Measurements from ENCODE around the gene FNDC5. TPM values are rescaled to one million over a fixed set of nuclear protein-coding genes. Genes with fewer than 3 reads are reported as not detected.

Gene FNDC5
- total RNA-seq, 1 experiment from 2014 or later, result 4.5 TPM

GRCh38 chr1:32887623-32888022, 16.9 kb upstream of the FNDC5 start:
- H2BK15ac ChIP-seq (ENCODE audit: low read depth, low read length), result no peak overlapping the region
- no peak overlapping the region for H4K91ac ChIP-seq (ENCODE audit: insufficient read length, low read depth, low read length)
- peaks cover 0 to 5% (median 0%) of the 10 kb centered on the region in 3 experiments; a peak in 1 of 7 replicates for H3K36me3 Mint-ChIP-seq (ENCODE audit: insufficient read depth in 1 of 3, low read depth in 3 of 3)
- no peak overlapping the region for H2AK5ac ChIP-seq (ENCODE audit: insufficient read length, low read length)
- H4K8ac ChIP-seq (replicated peaks; ENCODE audit: insufficient read length, low read depth, low read length), result no peak overlapping the region
- no peak overlapping the region for H3K18ac ChIP-seq (ENCODE audit: insufficient read length, low read depth, low read length)
- no peak overlapping the region for H3T11ph ChIP-seq (ENCODE audit: low read length)
- no peak for TF ChIP-seq CTCF (conservative IDR thresholded peaks at IDR 0.05)
- no peak overlapping the region for H3K14ac ChIP-seq (ENCODE audit: insufficient read depth, low read length)
- H3K4ac ChIP-seq (ENCODE audit: low read depth, low read length), result no peak overlapping the region
- no peak overlapping the region for H2AFZ ChIP-seq (ENCODE audit: low read length)
- peaks cover 2 to 30% of the 10 kb centered on the region in 2 experiments; a peak in 2 of 4 replicates for H3K4me1 Mint-ChIP-seq
- peaks cover 2% of the 10 kb centered on the region for H4K20me1 ChIP-seq (ENCODE audit: control insufficient read depth, insufficient read depth, insufficient read length)
- no peak overlapping the region for H3K4me3 Mint-ChIP-seq
- no peaks in the 10 kb centered on the region for H3K4me1 ChIP-seq (ENCODE audit: insufficient read depth, low read length)
- H3K9ac ChIP-seq (ENCODE audit: extremely low read depth, insufficient read length, low read length), result no peak overlapping the region
- peaks cover 4 to 8% of the 10 kb centered on the region in 2 experiments; a peak in 4 of 5 replicates for H3K9me3 Mint-ChIP-seq
- H3K27me3 Mint-ChIP-seq (ENCODE audit: low read depth), result peaks cover 86% of the 10 kb centered on the region
- no peak overlapping the region for H2BK5ac ChIP-seq (ENCODE audit: insufficient read length, low read length)
- WGBS (ENCODE audit: extremely low coverage, insufficient read length, low lambda C conversion rate), result no CpG with 5 or more reads among the region's 12 CpGs
- H3K79me2 ChIP-seq (ENCODE audit: insufficient read depth, low read length), result no peaks in the 10 kb centered on the region
- no peak overlapping the region for H2BK120ac ChIP-seq (ENCODE audit: low read depth, low read length, poor library complexity, severe bottlenecking)
- no peak for DNase-seq
- H2BK12ac ChIP-seq (ENCODE audit: insufficient read length, low read depth, low read length), result no peak overlapping the region
- H3K79me1 ChIP-seq (ENCODE audit: insufficient read depth, low read depth, low read length, poor library complexity, severe bottlenecking), result no peaks in the 10 kb centered on the region
- H3K9me3 ChIP-seq (ENCODE audit: control insufficient read depth, low read depth, low read length), result no peaks in the 10 kb centered on the region
- no peak overlapping the region for H3K56ac ChIP-seq (ENCODE audit: insufficient read length, low read depth, low read length)
- H3K4me2 ChIP-seq (ENCODE audit: insufficient read depth, insufficient read length, low read length), result no peak overlapping the region
- no peak overlapping the region for H3K27ac ChIP-seq (ENCODE audit: insufficient read length, low read depth, low read length)
- H3K27me3 ChIP-seq (ENCODE audit: insufficient read depth, low read length), result no peaks in the 10 kb centered on the region; the same call in 1 of the 2 replicates
- no peak overlapping the region for H4K5ac ChIP-seq (ENCODE audit: insufficient read length, low read depth, low read length)
- no peaks in the 10 kb centered on the region for H3K23me2 ChIP-seq (ENCODE audit: insufficient read length, low read depth, low read length, poor library complexity, severe bottlenecking)
- H3K27ac Mint-ChIP-seq, result no peak overlapping the region
- H3K23ac ChIP-seq (ENCODE audit: insufficient read length, low read depth, low read length), result no peak overlapping the region
- no peak overlapping the region for H2BK20ac ChIP-seq (ENCODE audit: low read depth, low read length, poor library complexity, severe bottlenecking)
